ENCODE data around the gene SNX13. TPM values are rescaled to one million over a fixed set of nuclear protein-coding genes. Genes with fewer than 3 reads are reported as not detected.
"Not testable (repeated sequence)": the region's sequence is repeated elsewhere in the genome, so short reads cannot be mapped to it uniquely, and the experiment has no call there.

The SNX13 gene
- polyA plus RNA-seq, 1 experiment, result 7.7 TPM

GRCh38 chr7:17912050-17912449 is 28.2 kb downstream of the SNX13 start:
- H3K27me3 ChIP-seq (ENCODE audit: control insufficient read depth, insufficient read depth, low read length), result no peaks in the 10 kb centered on the region
- ChIA-PET CTCF (no interaction called here), POLR2A (no interaction called here)
- no peak for TF ChIP-seq CTCF (IDR thresholded peaks at IDR 0.05; ENCODE audit: insufficient read depth, low read depth, low read length)
- no peak overlapping the region for H3K4me3 ChIP-seq (ENCODE audit: low read depth, low read length)
- no peak for DNase-seq (ENCODE audit: low read depth)
- no peaks in the 10 kb centered on the region for H3K36me3 ChIP-seq (ENCODE audit: control insufficient read depth, insufficient read depth, low read length)

GRCh38 chr7:17910377-17910776 is 29.9 kb downstream of the SNX13 start:
- ChIA-PET CTCF (no interaction called here), POLR2A (no interaction called here)
- TF ChIP-seq CTCF (IDR thresholded peaks at IDR 0.05; ENCODE audit: insufficient read depth, low read depth, low read length), result no peak
- no peak overlapping the region for H3K4me3 ChIP-seq (ENCODE audit: low read depth, low read length)
- H3K27me3 ChIP-seq (ENCODE audit: control insufficient read depth, insufficient read depth, low read length), result no peaks in the 10 kb centered on the region
- H3K36me3 ChIP-seq (ENCODE audit: control insufficient read depth, insufficient read depth, low read length), result no peaks in the 10 kb centered on the region
- no peak for DNase-seq (ENCODE audit: low read depth)

GRCh38 chr7:17909310-17909709 is 31.0 kb downstream of the SNX13 start:
- POLR2A ChIA-PET; CTCF ChIA-PET; H3K4me3 ChIP-seq (ENCODE audit: low read depth, low read length); H3K36me3 ChIP-seq (ENCODE audit: control insufficient read depth, insufficient read depth, low read length); DNase-seq (ENCODE audit: low read depth); H3K27me3 ChIP-seq (ENCODE audit: control insufficient read depth, insufficient read depth, low read length): not testable (repeated sequence)

GRCh38 chr7:17907014-17907413 is 33.3 kb downstream of the SNX13 start:
- Histone ChIP-seq H3K4me3 (ENCODE audit: low read depth, low read length) (no peak overlapping the region), H3K36me3 (ENCODE audit: control insufficient read depth, insufficient read depth, low read length) (no peaks in the 10 kb centered on the region), H3K27me3 (ENCODE audit: control insufficient read depth, insufficient read depth, low read length) (no peaks in the 10 kb centered on the region)
- ChIA-PET POLR2A (no interaction called here), CTCF (no interaction called here)
- no peak for DNase-seq (ENCODE audit: low read depth)
- TF ChIP-seq CTCF (IDR thresholded peaks at IDR 0.05; ENCODE audit: insufficient read depth, low read depth, low read length), result no peak

- TF ChIP-seq CTCF (IDR thresholded peaks at IDR 0.05; ENCODE audit: insufficient read depth, low read depth, low read length), result no peak
- Histone ChIP-seq H3K36me3 (ENCODE audit: control insufficient read depth, insufficient read depth, low read length) (no peaks in the 10 kb centered on the region), H3K27me3 (ENCODE audit: control insufficient read depth, insufficient read depth, low read length) (no peaks in the 10 kb centered on the region), H3K4me3 (ENCODE audit: low read depth, low read length) (no peak overlapping the region)
- DNase-seq (ENCODE audit: low read depth), result no peak
- CTCF ChIA-PET, result no interaction called here
- POLR2A ChIA-PET, result no interaction called here
Observed at GRCh38 chr7:17903337-17903736, 37.0 kb downstream of the SNX13 start.

- DNase-seq (ENCODE audit: low read depth), result no peak
- Histone ChIP-seq H3K27me3 (ENCODE audit: control insufficient read depth, insufficient read depth, low read length) (no peaks in the 10 kb centered on the region), H3K4me3 (ENCODE audit: low read depth, low read length) (no peak overlapping the region), H3K36me3 (ENCODE audit: control insufficient read depth, insufficient read depth, low read length) (no peaks in the 10 kb centered on the region)
- ChIA-PET CTCF (no interaction called here), POLR2A (no interaction called here)
- no peak for TF ChIP-seq CTCF (IDR thresholded peaks at IDR 0.05; ENCODE audit: insufficient read depth, low read depth, low read length)
Observed at GRCh38 chr7:17902599-17902998, 37.7 kb downstream of the SNX13 start.
